HEK293 (cell line): ENCODE data around the gene CDKAL1.

Source experiments
- MEIS1 ChIP-seq: sonication (generic); formaldehyde crosslinking; IDR thresholded peaks from 2 replicates; pipeline ENCODE4 v1.8.1; 2022; ENCODE audit warnings: missing genetic modification reagents, mild to moderate bottlenecking, borderline replicate concordance
- MYNN ChIP-seq: fragments of 450-650 bp; formaldehyde crosslinking; IDR thresholded peaks from 2 replicates; pipeline ENCODE4 v1.5.1; 2016; ENCODE audit warnings: missing biosample characterization, missing genetic modification characterization, borderline replicate concordance
- PRDM4 ChIP-seq: fragments of 450-650 bp; formaldehyde crosslinking; IDR thresholded peaks from 2 replicates; pipeline ENCODE4 v1.5.1; 2017; ENCODE audit warnings: missing biosample characterization, missing genetic modification characterization
- RBAK ChIP-seq: fragments of 450-650 bp; formaldehyde crosslinking; IDR thresholded peaks from 2 replicates; pipeline ENCODE4 v1.5.1; 2016; ENCODE audit warnings: missing biosample characterization, missing genetic modification characterization
- TCF7L2 ChIP-seq: IDR thresholded peaks from 2 replicates; pipeline ENCODE4 v1.6.1; 2011; ENCODE audit warnings: low read depth, mild to moderate bottlenecking, inconsistent platforms, low read length, moderate library complexity, borderline replicate concordance
- WT1 ChIP-seq: fragments of 450-650 bp; formaldehyde crosslinking; IDR thresholded peaks from 2 replicates; pipeline ENCODE4 v1.5.1; 2016; ENCODE audit warnings: missing biosample characterization, missing genetic modification characterization
- YY2 ChIP-seq: fragments of 450-650 bp; formaldehyde crosslinking; IDR thresholded peaks from 2 replicates; pipeline ENCODE4 v1.5.1; 2016; ENCODE audit warnings: missing biosample characterization, missing genetic modification characterization
- ZBTB1 ChIP-seq: fragments of 450-650 bp; formaldehyde crosslinking; IDR thresholded peaks from 2 replicates; pipeline ENCODE4 v1.5.1; 2016; ENCODE audit warnings: missing biosample characterization, missing genetic modification characterization
- ZBTB10 ChIP-seq: fragments of 450-650 bp; formaldehyde crosslinking; IDR thresholded peaks from 2 replicates; pipeline ENCODE4 v1.5.1; 2016; ENCODE audit warnings: missing biosample characterization, missing genetic modification characterization
- ZFHX2 ChIP-seq: fragments of 450-650 bp; formaldehyde crosslinking; conservative IDR thresholded peaks from 2 replicates; pipeline ENCODE4 v1.5.1; 2016; ENCODE audit warnings: missing biosample characterization, missing genetic modification characterization
- ZFP37 ChIP-seq: fragments of 450-650 bp; formaldehyde crosslinking; IDR thresholded peaks from 2 replicates; pipeline ENCODE4 v1.5.1; 2016; ENCODE audit warnings: missing biosample characterization, missing genetic modification characterization
- ZFP69B ChIP-seq: fragments of 450-650 bp; formaldehyde crosslinking; IDR thresholded peaks from 2 replicates; pipeline ENCODE4 v1.5.1; 2016; ENCODE audit warnings: missing biosample characterization, missing genetic modification characterization
- ZNF10 ChIP-seq: fragments of 450-650 bp; formaldehyde crosslinking; IDR thresholded peaks from 2 replicates; pipeline ENCODE4 v1.5.1; 2017; ENCODE audit warnings: missing biosample characterization, missing genetic modification characterization
- ZNF133 ChIP-seq: fragments of 450-650 bp; formaldehyde crosslinking; IDR thresholded peaks from 2 replicates; pipeline ENCODE4 v1.5.1; 2016; ENCODE audit warnings: missing biosample characterization, missing genetic modification characterization
- ZNF175 ChIP-seq: fragments of 450-650 bp; formaldehyde crosslinking; IDR thresholded peaks from 2 replicates; pipeline ENCODE4 v1.5.1; 2016; ENCODE audit warnings: missing biosample characterization, missing genetic modification characterization
- ZNF18 ChIP-seq: fragments of 450-650 bp; formaldehyde crosslinking; IDR thresholded peaks from 2 replicates; pipeline ENCODE4 v1.5.1; 2016; ENCODE audit warnings: missing biosample characterization, missing genetic modification characterization
- ZNF211 ChIP-seq: fragments of 450-650 bp; formaldehyde crosslinking; IDR thresholded peaks from 2 replicates; pipeline ENCODE4 v1.5.1; 2016; ENCODE audit warnings: low read depth, missing biosample characterization, missing genetic modification characterization
- ZNF248 ChIP-seq: fragments of 450-650 bp; formaldehyde crosslinking; IDR thresholded peaks from 2 replicates; pipeline ENCODE4 v1.5.1; 2017; ENCODE audit warnings: missing biosample characterization, missing genetic modification characterization
- ZNF266 ChIP-seq: fragments of 450-650 bp; formaldehyde crosslinking; IDR thresholded peaks from 2 replicates; pipeline ENCODE4 v1.5.1; 2016; ENCODE audit warnings: missing biosample characterization, missing genetic modification characterization, low read depth
- ZNF324 ChIP-seq: fragments of 450-650 bp; formaldehyde crosslinking; IDR thresholded peaks from 2 replicates; pipeline ENCODE4 v1.5.1; 2016; ENCODE audit warnings: missing biosample characterization, missing genetic modification characterization
- ZNF513 ChIP-seq: fragments of 450-650 bp; IDR thresholded peaks from 2 replicates; pipeline ENCODE4 v1.5.1; 2018; ENCODE audit warnings: missing biosample characterization, missing genetic modification characterization
- ZNF530 ChIP-seq: fragments of 450-650 bp; formaldehyde crosslinking; IDR thresholded peaks from 2 replicates; pipeline ENCODE4 v1.5.1; 2016; ENCODE audit warnings: low read depth, missing biosample characterization, missing genetic modification characterization
- ZNF558 ChIP-seq: fragments of 450-650 bp; formaldehyde crosslinking; IDR thresholded peaks from 2 replicates; pipeline ENCODE4 v1.5.1; 2016; ENCODE audit warnings: missing biosample characterization, missing genetic modification characterization
- ZNF600 ChIP-seq: fragments of 450-650 bp; formaldehyde crosslinking; IDR thresholded peaks from 2 replicates; pipeline ENCODE4 v1.5.1; 2016; ENCODE audit warnings: missing biosample characterization, missing genetic modification characterization
- ZNF621 ChIP-seq: fragments of 450-650 bp; formaldehyde crosslinking; IDR thresholded peaks from 2 replicates; pipeline ENCODE4 v1.5.1; 2017; ENCODE audit warnings: missing biosample characterization, missing genetic modification characterization
- ZNF677 ChIP-seq: fragments of 450-650 bp; IDR thresholded peaks from 2 replicates; pipeline ENCODE4 v1.5.0; 2018; ENCODE audit warnings: missing biosample characterization, mild to moderate bottlenecking, missing genetic modification characterization, moderate library complexity
- ZNF768 ChIP-seq: fragments of 450-650 bp; formaldehyde crosslinking; IDR thresholded peaks from 2 replicates; pipeline ENCODE4 v1.5.1; 2018; ENCODE audit warnings: missing biosample characterization, mild to moderate bottlenecking, missing genetic modification characterization
- ZNF837 ChIP-seq: fragments of 450-650 bp; formaldehyde crosslinking; IDR thresholded peaks from 2 replicates; pipeline ENCODE4 v1.5.1; 2016; ENCODE audit warnings: missing biosample characterization, missing genetic modification characterization
- ZSCAN18 ChIP-seq: fragments of 450-650 bp; formaldehyde crosslinking; IDR thresholded peaks from 2 replicates; pipeline ENCODE4 v1.5.1; 2016; ENCODE audit warnings: missing biosample characterization, missing genetic modification characterization
- ZSCAN5A ChIP-seq: fragments of 450-650 bp; formaldehyde crosslinking; IDR thresholded peaks from 2 replicates; pipeline ENCODE4 v1.5.1; 2016; ENCODE audit warnings: missing biosample characterization, missing genetic modification characterization
- ZXDB ChIP-seq: fragments of 450-650 bp; formaldehyde crosslinking; IDR thresholded peaks from 2 replicates; pipeline ENCODE4 v1.5.1; 2016; ENCODE audit warnings: missing biosample characterization, missing genetic modification characterization

Gene CDKAL1

GRCh38 chr6:20811109-20811761 is 277.0 kb downstream of the CDKAL1 start (continued):
- TF ChIP-seq PRDM4 (tag by site-specific recombination) (peak; percentile 38; the same call in 1 of the 2 replicates), ZFHX2 (tag by site-specific recombination) (no peak), ZNF513 (no peak), ZNF530 (tag by site-specific recombination) (no peak), ZNF211 (tag by site-specific recombination) (no peak), TCF7L2 (no peak), ZBTB10 (tag by site-specific recombination) (no peak), MYNN (no peak), ZNF266 (tag by site-specific recombination) (no peak), ZNF837 (tag by site-specific recombination) (no peak), ZNF175 (tag by site-specific recombination) (no peak), ZXDB (tag by site-specific recombination) (peak; percentile 70), ZBTB1 (tag by site-specific recombination) (no peak), RBAK (no peak), YY2 (no peak; the same call in 1 of the 2 replicates), ZFP37 (tag by site-specific recombination) (no peak; the same call in 1 of the 2 replicates), ZNF10 (tag by site-specific recombination) (no peak), ZNF600 (tag by site-specific recombination) (no peak; the same call in 1 of the 2 replicates), ZFP69B (peak; percentile 63), ZNF18 (no peak), ZNF768 (tag by site-specific recombination) (no peak), ZNF677 (tag by site-specific recombination) (no peak), WT1 (tag by site-specific recombination) (peak; percentile 47; the same call in 1 of the 2 replicates), ZNF558 (tag by site-specific recombination) (peak; percentile 90), MEIS1 (CRISPR knock-in tag) (no peak), ZNF133 (tag by site-specific recombination) (no peak), ZSCAN18 (tag by site-specific recombination) (no peak), ZNF248 (tag by site-specific recombination) (no peak), ZNF324 (peak; percentile 86), ZSCAN5A (tag by site-specific recombination) (no peak), ZNF621 (tag by site-specific recombination) (no peak)
